Upper lobe of right lung (tissue), 1 donor: ENCODE measurements around the gene XRN2. TPM values are rescaled to one million over a fixed set of nuclear protein-coding genes. Genes with fewer than 3 reads are reported as not detected.

Source experiments
- ATAC-seq: fragments of 200-7000 bp; cut with Tn5 transposase; one replicate; pipeline ENCODE4 v1.9.1; 2020; ENCODE audit warnings: mild to moderate bottlenecking, moderate library complexity
- DNase-seq: peaks from one replicate; pipeline ENCODE4 v3.0.0-alpha.2; 2020
- H3K27ac ChIP-seq: fragments of 200-600 bp; one replicate; pipeline ENCODE4 v1.8.0; 2022
- H3K27me3 ChIP-seq: fragments of 200-600 bp; one replicate; pipeline ENCODE4 v1.8.0; 2022; ENCODE audit warnings: mild to moderate bottlenecking
- H3K36me3 ChIP-seq: fragments of 200-600 bp; one replicate; pipeline ENCODE4 v1.8.0; 2022
- H3K4me1 ChIP-seq: fragments of 200-600 bp; one replicate; pipeline ENCODE4 v1.8.0; 2022
- H3K4me3 ChIP-seq: fragments of 200-600 bp; one replicate; pipeline ENCODE4 v1.8.0; 2022; ENCODE audit warnings: mild to moderate bottlenecking
- H3K9me3 ChIP-seq: fragments of 200-600 bp; one replicate; pipeline ENCODE4 v1.8.0; 2022
- intact Hi-C: fragments of 100-400 bp; cut with DNase I; formaldehyde crosslinking; loops from one replicate; pipeline ENCODE4 v1.11.0; 2022
- total RNA-seq: library from RNA; stranded (reverse); fragmentation: NEBNext Ultra II Directional; extraction: Animal tissue kit (Norgen Biotek cat#: 25700); gene quantifications from one replicate; pipeline ENCODE4 v1.2.1, GENCODE V29; 2021
- TF ChIP-seq, protein P1 (sequence below): fragments of 200-600 bp; IDR thresholded peaks from one replicate; pipeline ENCODE4 v1.8.0; 2022; ENCODE audit warnings: antibody characterized with exemption
- donor health status: DM: no; HTN: yes; CAD: no; lungs with severe emphysema.

XRN2 gene
- total RNA-seq, 1 donor from 2014 or later, result 54.9 TPM

DNA sequence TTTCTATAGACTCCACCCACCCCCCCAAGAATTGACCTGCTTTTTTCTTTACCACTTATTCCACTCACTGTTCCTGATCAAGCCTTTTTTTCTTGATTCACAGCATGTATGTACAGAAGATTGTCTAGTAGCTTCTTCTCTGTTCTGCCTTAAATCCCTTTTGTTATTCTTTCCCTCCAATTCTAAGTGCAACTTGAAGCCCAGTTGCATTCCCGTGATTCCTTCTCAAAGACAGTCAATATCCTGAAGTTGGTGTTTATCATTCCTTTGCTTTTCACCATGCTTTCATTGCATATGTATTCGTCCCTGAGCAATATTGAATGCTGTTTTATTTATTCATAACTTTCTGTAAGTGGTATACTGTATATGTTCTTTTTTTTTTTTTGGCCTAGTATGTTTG is 21.0 kb downstream of the XRN2 start:
- H3K4me1 ChIP-seq, result peaks cover 43% of the 10 kb centered on the region
- H3K4me3 ChIP-seq, result no peak overlapping the region
- DNase-seq (no peak), ATAC-seq (no peak)
- no peak overlapping the region for H3K27ac ChIP-seq
- H3K36me3 ChIP-seq, result no peaks in the 10 kb centered on the region
- intact Hi-C loops, result no loop called here
- TF ChIP-seq, protein P1, sequence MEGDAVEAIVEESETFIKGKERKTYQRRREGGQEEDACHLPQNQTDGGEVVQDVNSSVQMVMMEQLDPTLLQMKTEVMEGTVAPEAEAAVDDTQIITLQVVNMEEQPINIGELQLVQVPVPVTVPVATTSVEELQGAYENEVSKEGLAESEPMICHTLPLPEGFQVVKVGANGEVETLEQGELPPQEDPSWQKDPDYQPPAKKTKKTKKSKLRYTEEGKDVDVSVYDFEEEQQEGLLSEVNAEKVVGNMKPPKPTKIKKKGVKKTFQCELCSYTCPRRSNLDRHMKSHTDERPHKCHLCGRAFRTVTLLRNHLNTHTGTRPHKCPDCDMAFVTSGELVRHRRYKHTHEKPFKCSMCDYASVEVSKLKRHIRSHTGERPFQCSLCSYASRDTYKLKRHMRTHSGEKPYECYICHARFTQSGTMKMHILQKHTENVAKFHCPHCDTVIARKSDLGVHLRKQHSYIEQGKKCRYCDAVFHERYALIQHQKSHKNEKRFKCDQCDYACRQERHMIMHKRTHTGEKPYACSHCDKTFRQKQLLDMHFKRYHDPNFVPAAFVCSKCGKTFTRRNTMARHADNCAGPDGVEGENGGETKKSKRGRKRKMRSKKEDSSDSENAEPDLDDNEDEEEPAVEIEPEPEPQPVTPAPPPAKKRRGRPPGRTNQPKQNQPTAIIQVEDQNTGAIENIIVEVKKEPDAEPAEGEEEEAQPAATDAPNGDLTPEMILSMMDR, result no peak
- no peaks in the 10 kb centered on the region for H3K27me3 ChIP-seq
- H3K9me3 ChIP-seq, result no peaks in the 10 kb centered on the region

DNA sequence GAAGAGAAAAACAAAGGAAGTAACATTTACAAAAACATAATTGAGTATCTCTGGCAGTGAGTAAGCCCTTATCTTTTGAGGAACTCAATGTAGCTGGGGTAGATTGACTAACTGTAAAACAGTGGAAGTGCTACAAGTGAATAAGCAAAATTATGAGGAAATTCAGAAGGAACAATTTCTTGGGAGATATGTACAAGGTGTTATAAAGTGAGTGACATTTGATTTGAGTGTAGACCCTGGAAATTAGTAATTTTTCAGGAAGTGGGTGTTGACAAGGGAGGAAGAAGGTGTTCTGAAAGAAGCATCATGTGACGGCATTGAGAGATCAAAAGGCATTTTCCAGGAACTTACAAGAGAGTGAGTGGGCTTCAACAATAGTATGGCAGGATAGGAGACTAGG is 22.2 kb downstream of the XRN2 start:
- no peak for DNase-seq
- intact Hi-C loops, result no loop called here
- TF ChIP-seq, protein P1, result no peak
- Histone ChIP-seq H3K36me3 (peaks cover 5% of the 10 kb centered on the region), H3K27me3 (no peaks in the 10 kb centered on the region), H3K4me1 (peaks cover 42% of the 10 kb centered on the region), H3K4me3 (no peak overlapping the region), H3K9me3 (no peaks in the 10 kb centered on the region), H3K27ac (no peak overlapping the region)
- peak; percentile 76 for ATAC-seq

DNA sequence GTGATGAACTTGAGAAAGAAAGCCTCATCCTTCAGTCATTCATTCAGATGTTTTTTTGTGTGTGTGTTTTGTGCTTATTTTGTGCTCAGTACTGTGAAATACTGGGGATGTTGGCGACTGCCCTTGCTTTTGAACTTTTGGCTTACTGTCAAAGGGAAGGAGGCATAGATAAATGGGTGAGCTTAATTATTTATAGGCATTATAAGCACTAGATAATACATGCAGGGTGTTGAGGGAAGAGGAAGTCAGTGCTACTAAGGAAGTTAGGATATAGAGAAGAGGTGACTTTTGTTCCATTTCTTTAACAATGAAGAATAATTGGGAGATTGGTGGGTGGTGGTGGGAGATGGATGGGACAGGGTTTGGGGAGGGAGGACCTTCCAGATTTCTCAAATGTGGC is 23.6 kb downstream of the XRN2 start:
- DNase-seq, result no peak
- H3K27me3 ChIP-seq, result no peaks in the 10 kb centered on the region
- no peak overlapping the region for H3K4me3 ChIP-seq
- no peak overlapping the region for H3K27ac ChIP-seq
- ATAC-seq, result peak; percentile 38
- H3K4me1 ChIP-seq, result peaks cover 42% of the 10 kb centered on the region
- peaks cover 18% of the 10 kb centered on the region for H3K36me3 ChIP-seq
- no peaks in the 10 kb centered on the region for H3K9me3 ChIP-seq
- intact Hi-C loops, result no loop called here
- TF ChIP-seq, protein P1, result no peak

DNA sequence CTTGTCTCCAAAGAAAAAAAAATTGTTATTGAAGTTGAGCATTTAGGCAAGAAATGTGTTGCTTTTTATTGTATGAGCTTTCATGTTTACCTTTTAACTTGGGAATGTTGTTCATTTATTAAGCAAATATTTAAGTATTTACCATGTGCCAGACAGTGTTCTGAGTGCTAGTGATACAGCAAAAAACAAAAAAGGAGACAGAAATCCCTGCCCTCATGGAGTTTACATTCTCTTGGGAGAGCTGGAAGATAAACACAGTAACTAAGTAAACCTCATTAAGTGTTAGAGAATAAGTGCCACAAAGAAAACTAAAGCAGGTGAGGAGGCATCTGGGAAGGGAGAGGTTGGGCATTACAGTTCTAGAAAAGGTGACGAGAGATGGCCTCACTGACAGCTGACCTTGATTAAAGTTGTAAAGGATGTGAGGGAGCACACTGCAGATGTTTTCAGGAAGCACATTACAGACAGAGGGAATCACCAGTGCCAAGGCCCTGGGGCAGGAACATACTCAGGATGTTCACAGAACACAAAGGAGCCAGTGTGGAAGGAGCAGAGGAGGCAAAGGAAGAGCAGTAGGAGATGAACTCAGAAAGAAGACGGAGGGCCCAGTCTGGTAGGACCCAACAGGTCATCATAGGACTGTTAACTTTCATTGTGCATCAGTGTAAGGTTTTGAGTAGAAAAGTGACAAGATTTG is 33.5 kb downstream of the XRN2 start:
- peaks cover 98% of the 10 kb centered on the region for H3K36me3 ChIP-seq
- DNase-seq (no peak), ATAC-seq (no peak)
- H3K9me3 ChIP-seq, result no peaks in the 10 kb centered on the region
- no peak overlapping the region for H3K4me3 ChIP-seq
- no peak overlapping the region for H3K27ac ChIP-seq
- TF ChIP-seq, protein P1, result no peak
- intact Hi-C loops, result no loop called here
- no peaks in the 10 kb centered on the region for H3K27me3 ChIP-seq
- H3K4me1 ChIP-seq, result no peaks in the 10 kb centered on the region

DNA sequence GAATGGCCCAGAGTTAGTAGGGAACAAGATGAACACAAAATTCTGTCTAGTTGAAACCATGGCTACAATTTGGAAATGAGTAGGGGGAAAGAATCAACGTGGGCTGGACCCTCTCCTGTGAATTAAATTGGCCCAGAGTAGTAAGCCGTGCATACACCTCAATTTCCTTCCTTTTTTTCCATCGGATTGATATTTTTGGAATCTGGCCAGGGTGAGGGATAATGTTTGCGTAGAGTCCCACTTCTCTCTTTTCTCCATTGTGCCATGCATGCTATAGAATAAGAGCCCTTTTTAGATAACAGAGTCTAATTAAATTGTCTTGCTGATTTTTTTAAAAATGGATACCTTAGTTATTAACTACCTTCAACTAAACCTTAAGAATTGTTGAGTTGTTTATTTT is 35.2 kb downstream of the XRN2 start:
- TF ChIP-seq, protein P1, result no peak
- H3K36me3 ChIP-seq, result peaks cover 93% of the 10 kb centered on the region
- intact Hi-C loops, result no loop called here

DNA sequence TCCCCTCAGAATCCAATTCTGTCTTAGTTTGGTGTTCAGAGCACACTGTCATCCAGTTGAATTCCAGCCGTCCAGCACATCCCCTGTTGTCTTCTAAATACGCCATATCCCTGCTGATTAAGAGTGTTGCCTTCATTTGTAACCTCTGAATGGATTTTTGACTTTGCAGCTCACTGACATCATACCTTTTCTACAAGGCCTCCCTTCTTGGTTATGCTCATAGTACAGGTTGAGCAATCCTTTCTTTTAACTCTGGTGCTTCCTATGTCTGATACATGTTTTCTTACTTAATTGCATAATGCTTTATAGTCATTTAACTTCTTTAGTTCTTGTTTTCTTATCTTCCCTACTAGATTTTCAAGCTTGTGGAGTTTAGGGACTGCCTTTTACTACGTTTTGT is 36.4 kb downstream of the XRN2 start:
- H3K36me3 ChIP-seq, result peaks cover 93% of the 10 kb centered on the region
- H3K9me3 ChIP-seq, result no peaks in the 10 kb centered on the region
- ATAC-seq, result no peak
- no peaks in the 10 kb centered on the region for H3K27me3 ChIP-seq
- DNase-seq, result no peak
- no peaks in the 10 kb centered on the region for H3K4me1 ChIP-seq
- intact Hi-C loops, result no loop called here
- no peak overlapping the region for H3K27ac ChIP-seq
- no peak overlapping the region for H3K4me3 ChIP-seq
- TF ChIP-seq, protein P1, result no peak

More for the DNA sequence above, 35.2 kb downstream of the XRN2 start:
- Histone ChIP-seq H3K9me3 (no peaks in the 10 kb centered on the region), H3K27me3 (no peaks in the 10 kb centered on the region), H3K4me3 (no peak overlapping the region), H3K4me1 (no peaks in the 10 kb centered on the region), H3K27ac (no peak overlapping the region)
- no peak for DNase-seq
- no peak for ATAC-seq
